Uterus (tissue), 2 donors: ENCODE results near the gene LDLR.

ENCODE experiments used
- POLR2A ChIP-seq, 2 donors: fragments of 450-650 bp; IDR thresholded peaks; one replicate each; pipeline ENCODE4 v1.6.1; 2016; ENCODE audit warnings: antibody characterized with exemption in 2 of 2, mild to moderate bottlenecking in 1 of 2, moderate library complexity in 1 of 2
- TF ChIP-seq, protein P1 (sequence below), 4 experiments: fragments of 200-600 bp in 2 of 4; fragments of 450-650 bp in 2 of 4; sonication (generic) in 2 of 4; IDR thresholded peaks; one replicate each; pipeline ENCODE4 v1.5.1; 2016 to 2019; ENCODE audit warnings: antibody characterized with exemption in 4 of 4, mild to moderate bottlenecking in 2 of 4, moderate library complexity in 1 of 4

DNA sequence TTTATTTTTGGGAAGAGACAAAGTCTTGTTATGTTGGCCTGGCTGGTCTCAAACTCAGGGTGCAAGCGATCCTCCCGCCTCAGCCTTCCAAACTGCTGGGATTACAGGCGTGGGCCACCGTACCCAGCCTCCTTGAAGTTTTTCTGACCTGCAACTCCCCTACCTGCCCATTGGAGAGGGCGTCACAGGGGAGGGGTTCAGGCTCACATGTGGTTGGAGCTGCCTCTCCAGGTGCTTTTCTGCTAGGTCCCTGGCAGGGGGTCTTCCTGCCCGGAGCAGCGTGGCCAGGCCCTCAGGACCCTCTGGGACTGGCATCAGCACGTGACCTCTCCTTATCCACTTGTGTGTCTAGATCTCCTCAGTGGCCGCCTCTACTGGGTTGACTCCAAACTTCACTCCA is 27.2 kb downstream of the LDLR start:
- TF ChIP-seq, protein P1, sequence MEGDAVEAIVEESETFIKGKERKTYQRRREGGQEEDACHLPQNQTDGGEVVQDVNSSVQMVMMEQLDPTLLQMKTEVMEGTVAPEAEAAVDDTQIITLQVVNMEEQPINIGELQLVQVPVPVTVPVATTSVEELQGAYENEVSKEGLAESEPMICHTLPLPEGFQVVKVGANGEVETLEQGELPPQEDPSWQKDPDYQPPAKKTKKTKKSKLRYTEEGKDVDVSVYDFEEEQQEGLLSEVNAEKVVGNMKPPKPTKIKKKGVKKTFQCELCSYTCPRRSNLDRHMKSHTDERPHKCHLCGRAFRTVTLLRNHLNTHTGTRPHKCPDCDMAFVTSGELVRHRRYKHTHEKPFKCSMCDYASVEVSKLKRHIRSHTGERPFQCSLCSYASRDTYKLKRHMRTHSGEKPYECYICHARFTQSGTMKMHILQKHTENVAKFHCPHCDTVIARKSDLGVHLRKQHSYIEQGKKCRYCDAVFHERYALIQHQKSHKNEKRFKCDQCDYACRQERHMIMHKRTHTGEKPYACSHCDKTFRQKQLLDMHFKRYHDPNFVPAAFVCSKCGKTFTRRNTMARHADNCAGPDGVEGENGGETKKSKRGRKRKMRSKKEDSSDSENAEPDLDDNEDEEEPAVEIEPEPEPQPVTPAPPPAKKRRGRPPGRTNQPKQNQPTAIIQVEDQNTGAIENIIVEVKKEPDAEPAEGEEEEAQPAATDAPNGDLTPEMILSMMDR (IDR thresholded peaks at IDR 0.05): no peak
- TF ChIP-seq POLR2A (IDR thresholded peaks at IDR 0.05): no peak
